ENCODE results near the gene KCNIP1.

- TF ChIP-seq CTCF (IDR thresholded peaks at IDR 0.05) (no peak), POLR2A (IDR thresholded peaks at IDR 0.05) (no peak)
Measured at GRCh38 chr5:170596482-170597044, 92.7 kb downstream of the KCNIP1 start.

Data from heart left ventricle (tissue), 13 donors.